Measurements from ENCODE around the gene SEMA4D. TPM values are rescaled to one million over a fixed set of nuclear protein-coding genes. Genes with fewer than 3 reads are reported as not detected.

The SEMA4D gene
- total and polyA plus RNA-seq, 2 of the 13 experiments (the other 11 are each of a cell fraction or from before 2014, with no cell fraction given) = 0.13 to 0.16 TPM

- TF ChIP-seq ZNF703 (CRISPR knock-in tag; IDR thresholded peaks at IDR 0.05; ENCODE audit: borderline replicate concordance) (no peak), ZNF740 (CRISPR knock-in tag; IDR thresholded peaks at IDR 0.05) (no peak), ZNF251 (CRISPR knock-in tag; IDR thresholded peaks at IDR 0.05) (no peak), ZBTB4 (CRISPR knock-in tag; IDR thresholded peaks at IDR 0.05; ENCODE audit: borderline replicate concordance) (0 out of 2 replicates have a peak, but pooled peaks have one; percentile 6), CBFB (CRISPR knock-in tag; IDR thresholded peaks at IDR 0.05) (peak; percentile 100), ZNF292 (CRISPR knock-in tag; IDR thresholded peaks at IDR 0.05; ENCODE audit: borderline replicate concordance, low read depth) (peak; percentile 98), ZNF136 (CRISPR knock-in tag; IDR thresholded peaks at IDR 0.05; ENCODE audit: low read depth) (0 out of 2 replicates have a peak, but pooled peaks have one; percentile 57), DBP (CRISPR knock-in tag; IDR thresholded peaks at IDR 0.05; ENCODE audit: not compliant biosample characterization) (no peak), HOXA5 (CRISPR knock-in tag; IDR thresholded peaks at IDR 0.05) (peak; percentile 37; the same call in 1 of the 2 replicates), XRCC5 (optimal IDR thresholded peaks at IDR 0.05; ENCODE audit: low read length) (no peak), CCAR2 (optimal IDR thresholded peaks at IDR 0.05; ENCODE audit: low read depth, low read length) (no peak), MAFK (conservative IDR thresholded peaks at IDR 0.05 in 1 of 2, IDR thresholded peaks at IDR 0.05 in 1 of 2; ENCODE audit: low read length in 2 of 2) (no peak), ZNF790 (CRISPR knock-in tag; IDR thresholded peaks at IDR 0.05; ENCODE audit: borderline replicate concordance) (no peak), ATF7 (IDR thresholded peaks at IDR 0.05) (no peak), ATF7 (CRISPR knock-in tag; IDR thresholded peaks at IDR 0.05) (no peak), HNF4A (CRISPR knock-in tag; IDR thresholded peaks at IDR 0.05) (peak; percentile 89), RARG (CRISPR knock-in tag; IDR thresholded peaks at IDR 0.05; ENCODE audit: low read depth) (no peak), ELF4 (CRISPR knock-in tag; IDR thresholded peaks at IDR 0.05; ENCODE audit: borderline replicate concordance) (no peak), HDAC6 (IDR thresholded peaks at IDR 0.05; ENCODE audit: low read depth, low read length) (no peak), MIER3 (CRISPR knock-in tag; IDR thresholded peaks at IDR 0.05; ENCODE audit: borderline replicate concordance) (peak; percentile 93; the same call in 1 of the 2 replicates), KDM4B (CRISPR knock-in tag; IDR thresholded peaks at IDR 0.05) (peak; percentile 85), CTCF (CRISPR knock-in tag; IDR thresholded peaks at IDR 0.05) (peak; percentile 39), ZSCAN9 (CRISPR knock-in tag; IDR thresholded peaks at IDR 0.05; ENCODE audit: borderline replicate concordance) (peak; percentile 89), DPF2 (CRISPR knock-in tag; IDR thresholded peaks at IDR 0.05; ENCODE audit: borderline replicate concordance, low read depth) (peak; percentile 97)
Measured at GRCh38 chr9:89357331-89358197, 140.3 kb downstream of the SEMA4D start (continued).
